ENCODE data around the gene SORCS1. TPM values are rescaled to one million over a fixed set of nuclear protein-coding genes. Genes with fewer than 3 reads are reported as not detected.

SORCS1 gene
- total RNA-seq, 2 donors from 2014 or later, result not detected

DNA sequence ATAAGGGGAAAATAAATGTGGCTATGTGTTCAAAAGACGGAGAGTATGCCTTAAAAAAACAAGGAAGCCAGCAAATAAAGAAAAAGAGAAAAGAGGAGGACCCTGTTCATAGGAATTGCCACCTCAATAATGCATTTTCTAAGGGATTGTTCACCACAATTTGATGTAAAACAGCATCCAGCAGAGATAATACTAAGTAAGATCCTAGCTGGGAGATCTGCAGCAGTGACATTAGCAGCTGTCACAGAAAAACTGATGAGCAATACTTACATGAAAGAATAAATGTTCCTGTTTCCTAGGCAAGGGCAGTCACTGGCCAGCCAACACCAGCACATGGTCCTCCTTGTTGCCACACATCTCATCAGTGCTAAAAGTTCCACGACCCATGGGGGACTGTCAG is 391.5 kb downstream of the SORCS1 start:
- no peak overlapping the region for H3K27ac Mint-ChIP-seq
- H3K9me3 Mint-ChIP-seq, result no peaks in the 10 kb centered on the region
- no peaks in the 10 kb centered on the region for H3K4me1 Mint-ChIP-seq (ENCODE audit: low read depth)
- no peaks in the 10 kb centered on the region for H3K27me3 Mint-ChIP-seq (ENCODE audit: low read depth)
- DNase-seq (no peak), ATAC-seq (replicated peaks in 1 of 2) (no peak)
- no peak overlapping the region for H3K4me3 Mint-ChIP-seq
- no peaks in the 10 kb centered on the region for H3K36me3 Mint-ChIP-seq (ENCODE audit: insufficient read depth in 2 of 2)

DNA sequence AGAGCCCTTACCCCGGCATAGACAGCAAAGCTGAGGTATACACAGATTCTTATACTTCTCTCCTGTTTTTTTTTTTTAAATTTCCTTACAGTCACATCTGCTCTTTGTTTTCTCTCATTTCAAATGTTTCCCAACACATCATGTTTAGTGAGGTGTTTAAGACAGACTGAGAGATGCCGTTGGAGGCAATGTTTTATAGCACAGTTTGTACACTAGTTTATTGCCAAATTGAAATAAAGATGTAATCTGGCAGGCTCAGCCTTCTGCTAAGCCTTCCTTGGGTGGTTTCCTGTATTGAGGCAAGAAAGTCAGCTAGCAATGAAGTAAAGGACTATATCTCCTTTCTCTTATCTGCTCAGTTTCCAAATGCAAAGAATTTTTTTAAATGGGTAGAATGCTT is 393.4 kb downstream of the SORCS1 start:
- H3K27me3 Mint-ChIP-seq (ENCODE audit: low read depth), result no peaks in the 10 kb centered on the region
- H3K36me3 Mint-ChIP-seq (ENCODE audit: insufficient read depth in 2 of 2), result no peaks in the 10 kb centered on the region
- ATAC-seq (replicated peaks in 1 of 2) (no peak), DNase-seq (no peak)
- no peaks in the 10 kb centered on the region for H3K4me1 Mint-ChIP-seq (ENCODE audit: low read depth)
- H3K9me3 Mint-ChIP-seq, result peaks cover under 1 to 2% of the 10 kb centered on the region in 2 donors
- H3K27ac Mint-ChIP-seq, result no peak overlapping the region
- no peak overlapping the region for H3K4me3 Mint-ChIP-seq

GRCh38 chr10:106768204-106768603 is 396.3 kb downstream of the SORCS1 start:
- Mint-ChIP-seq H3K4me1 (ENCODE audit: low read depth) (no peaks in the 10 kb centered on the region), H3K36me3 (ENCODE audit: insufficient read depth in 2 of 2) (no peaks in the 10 kb centered on the region), H3K4me3 (no peak overlapping the region), H3K27ac (no peak overlapping the region), H3K27me3 (ENCODE audit: low read depth) (no peaks in the 10 kb centered on the region), H3K9me3 (peaks cover 2 to 3% of the 10 kb centered on the region in 2 donors)
- no peak for DNase-seq
- no peak for ATAC-seq (replicated peaks in 1 of 2)

DNA sequence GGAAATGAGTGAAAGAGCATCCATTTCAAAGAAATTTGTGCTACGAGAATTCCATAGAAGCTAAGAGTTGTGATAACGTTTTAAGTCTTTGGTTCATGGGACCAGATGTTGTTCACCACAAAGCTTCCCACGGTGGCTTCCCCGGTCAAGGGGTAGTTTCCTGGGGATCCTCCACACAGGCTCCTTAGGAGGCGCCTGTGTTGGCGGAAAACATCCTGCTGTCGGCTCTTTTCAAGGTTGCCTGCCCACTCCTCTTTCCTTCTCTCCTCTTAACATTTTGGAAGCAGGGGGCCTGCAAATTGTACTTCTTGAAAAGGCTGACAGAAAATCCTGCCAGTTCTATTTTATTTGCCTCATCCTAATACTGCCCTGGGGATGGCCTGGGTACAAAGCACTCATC is 398.6 kb downstream of the SORCS1 start:
- no peak overlapping the region for H3K4me3 Mint-ChIP-seq
- ATAC-seq (replicated peaks in 1 of 2) (no peak), DNase-seq (no peak)
- H3K4me1 Mint-ChIP-seq (ENCODE audit: low read depth), result no peaks in the 10 kb centered on the region
- H3K9me3 Mint-ChIP-seq, result peaks cover 2 to 3% of the 10 kb centered on the region in 2 donors
- no peak overlapping the region for H3K27ac Mint-ChIP-seq
- no peaks in the 10 kb centered on the region for H3K36me3 Mint-ChIP-seq (ENCODE audit: insufficient read depth in 2 of 2)
- H3K27me3 Mint-ChIP-seq (ENCODE audit: low read depth), result no peaks in the 10 kb centered on the region

DNA sequence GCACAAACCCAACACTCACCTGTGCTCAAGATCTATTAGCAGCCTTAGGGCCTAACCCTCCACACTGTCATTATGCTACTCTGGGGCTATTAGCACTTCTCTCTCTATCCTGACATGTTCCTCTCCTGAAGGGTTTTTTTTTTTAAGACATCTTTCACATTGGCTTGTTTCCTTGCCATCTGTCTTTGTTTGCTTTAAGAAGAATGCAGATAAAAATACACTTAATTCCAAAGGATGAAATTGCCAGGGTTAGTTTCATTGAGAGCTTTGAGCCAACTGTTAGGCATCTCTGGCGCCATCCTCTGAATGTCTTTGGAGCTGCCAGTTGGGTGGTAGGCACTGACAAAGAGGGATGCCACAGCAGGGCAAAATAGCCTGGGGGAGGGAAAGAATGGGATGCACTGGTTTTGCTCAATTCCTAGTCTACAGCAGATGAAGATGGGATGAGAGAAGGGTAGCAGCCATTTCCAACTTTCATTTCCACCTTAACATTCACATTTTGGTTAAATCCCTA is 399.2 kb downstream of the SORCS1 start:
- H3K9me3 Mint-ChIP-seq, result peaks cover 2 to 3% of the 10 kb centered on the region in 2 donors
- no peaks in the 10 kb centered on the region for H3K4me1 Mint-ChIP-seq (ENCODE audit: low read depth)
- ATAC-seq (replicated peaks in 1 of 2), result no peak
- no peaks in the 10 kb centered on the region for H3K36me3 Mint-ChIP-seq (ENCODE audit: insufficient read depth in 2 of 2)
- DNase-seq, result no peak
- H3K27me3 Mint-ChIP-seq (ENCODE audit: low read depth), result no peaks in the 10 kb centered on the region
- no peak overlapping the region for H3K27ac Mint-ChIP-seq
- no peak overlapping the region for H3K4me3 Mint-ChIP-seq

GRCh38 chr10:106764360-106764759 is 400.1 kb downstream of the SORCS1 start:
- H3K4me1 Mint-ChIP-seq (ENCODE audit: low read depth), result no peaks in the 10 kb centered on the region
- H3K4me3 Mint-ChIP-seq, result no peak overlapping the region

GRCh38 chr10:106761906-106762305 is 402.6 kb downstream of the SORCS1 start:
- no peak for DNase-seq
- Mint-ChIP-seq H3K36me3 (ENCODE audit: insufficient read depth in 2 of 2) (no peaks in the 10 kb centered on the region), H3K27ac (no peak overlapping the region), H3K9me3 (peaks cover 2 to 5% of the 10 kb centered on the region in 2 donors), H3K4me3 (no peak overlapping the region), H3K4me1 (ENCODE audit: low read depth) (no peaks in the 10 kb centered on the region), H3K27me3 (ENCODE audit: low read depth) (no peaks in the 10 kb centered on the region)
- no peak for ATAC-seq (replicated peaks in 1 of 2)

More at GRCh38 chr10:106764360-106764759, 400.1 kb downstream of the SORCS1 start:
- DNase-seq (no peak), ATAC-seq (replicated peaks in 1 of 2) (no peak)
- Mint-ChIP-seq H3K27ac (no peak overlapping the region), H3K9me3 (peaks cover 2 to 3% of the 10 kb centered on the region in 2 donors), H3K27me3 (ENCODE audit: low read depth) (no peaks in the 10 kb centered on the region), H3K36me3 (ENCODE audit: insufficient read depth in 2 of 2) (no peaks in the 10 kb centered on the region)

GRCh38 chr10:106757521-106757920 is 407.0 kb downstream of the SORCS1 start:
- Mint-ChIP-seq H3K36me3 (ENCODE audit: insufficient read depth in 2 of 2) (no peaks in the 10 kb centered on the region), H3K9me3 (peaks cover 4 to 6% of the 10 kb centered on the region in 2 donors), H3K27ac (no peak overlapping the region), H3K4me3 (no peak overlapping the region), H3K4me1 (ENCODE audit: low read depth) (no peaks in the 10 kb centered on the region), H3K27me3 (ENCODE audit: low read depth) (no peaks in the 10 kb centered on the region)
- ATAC-seq (replicated peaks in 1 of 2), result no peak
- no peak for DNase-seq

- ATAC-seq (replicated peaks in 1 of 2) (no peak), DNase-seq (no peak)
- peaks cover 0 to 1% of the 10 kb centered on the region in 2 donors for H3K36me3 Mint-ChIP-seq (ENCODE audit: insufficient read depth in 2 of 2)
- peaks cover 5 to 9% of the 10 kb centered on the region in 2 donors for H3K9me3 Mint-ChIP-seq
- no peak overlapping the region for H3K27ac Mint-ChIP-seq
- H3K27me3 Mint-ChIP-seq (ENCODE audit: low read depth), result no peaks in the 10 kb centered on the region
- H3K4me3 Mint-ChIP-seq, result no peak overlapping the region
- no peaks in the 10 kb centered on the region for H3K4me1 Mint-ChIP-seq (ENCODE audit: low read depth)
These were observed 413.4 kb downstream of the SORCS1 start for GRCh38 chr10:106751091-106751490.

GRCh38 chr10:106746868-106747267 is 417.6 kb downstream of the SORCS1 start:
- H3K9me3 Mint-ChIP-seq, result peaks cover 2% of the 10 kb centered on the region in 2 donors
- H3K36me3 Mint-ChIP-seq (ENCODE audit: insufficient read depth in 2 of 2), result peaks cover 0 to 1% of the 10 kb centered on the region in 2 donors
- no peak overlapping the region for H3K27ac Mint-ChIP-seq
- H3K4me3 Mint-ChIP-seq, result no peak overlapping the region
- H3K4me1 Mint-ChIP-seq (ENCODE audit: low read depth), result no peaks in the 10 kb centered on the region
- DNase-seq (no peak), ATAC-seq (replicated peaks in 1 of 2) (no peak)
- no peaks in the 10 kb centered on the region for H3K27me3 Mint-ChIP-seq (ENCODE audit: low read depth)

DNA sequence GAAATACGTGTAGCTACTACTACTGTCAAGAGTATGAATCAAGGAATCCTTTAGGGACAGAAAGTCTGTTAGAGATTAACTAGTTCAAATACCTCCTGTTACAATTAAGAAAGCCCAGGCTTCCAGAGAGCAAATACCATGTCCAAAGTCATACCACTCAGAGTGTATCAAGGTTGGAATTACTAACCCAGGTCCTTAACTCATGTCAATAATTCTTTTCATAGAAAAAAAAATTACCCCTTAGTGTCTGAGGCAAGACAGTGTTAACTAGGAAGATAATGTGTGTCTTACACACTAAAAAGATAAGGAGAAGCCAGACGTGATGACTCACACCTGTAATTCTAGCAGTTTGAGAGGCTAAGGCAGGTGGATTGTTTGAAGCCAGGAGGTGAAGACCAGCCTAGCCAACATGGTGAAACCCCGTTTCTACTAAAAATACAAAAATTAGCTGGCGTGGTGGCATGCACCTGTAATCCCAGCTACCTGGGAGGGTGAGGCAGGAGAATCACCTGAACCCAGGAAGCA is 423.4 kb downstream of the SORCS1 start:
- no peaks in the 10 kb centered on the region for H3K27me3 Mint-ChIP-seq (ENCODE audit: low read depth)
- H3K4me1 Mint-ChIP-seq (ENCODE audit: low read depth), result no peaks in the 10 kb centered on the region
- no peak for DNase-seq
- no peak overlapping the region for H3K27ac Mint-ChIP-seq
- no peak overlapping the region for H3K4me3 Mint-ChIP-seq
- H3K36me3 Mint-ChIP-seq (ENCODE audit: insufficient read depth in 2 of 2), result peaks cover 0 to 2% of the 10 kb centered on the region in 2 donors
- peaks cover 0 to 4% of the 10 kb centered on the region in 2 donors for H3K9me3 Mint-ChIP-seq
- no peak for ATAC-seq (replicated peaks in 1 of 2)

- no peak overlapping the region for H3K27ac Mint-ChIP-seq
- no peaks in the 10 kb centered on the region for H3K27me3 Mint-ChIP-seq (ENCODE audit: low read depth)
- H3K4me1 Mint-ChIP-seq (ENCODE audit: low read depth), result no peaks in the 10 kb centered on the region
- peaks cover 0 to 2% of the 10 kb centered on the region in 2 donors for H3K36me3 Mint-ChIP-seq (ENCODE audit: insufficient read depth in 2 of 2)
- no peak for DNase-seq
- H3K4me3 Mint-ChIP-seq, result no peak overlapping the region
- no peak for ATAC-seq (replicated peaks in 1 of 2)
- peaks cover 0 to 4% of the 10 kb centered on the region in 2 donors for H3K9me3 Mint-ChIP-seq
These were observed 424.4 kb downstream of the SORCS1 start for GRCh38 chr10:106740071-106740470.

GRCh38 chr10:106734220-106734619 is 430.3 kb downstream of the SORCS1 start:
- ATAC-seq (replicated peaks in 1 of 2), result no peak
- Mint-ChIP-seq H3K36me3 (ENCODE audit: insufficient read depth in 2 of 2) (peaks cover 0 to 2% of the 10 kb centered on the region in 2 donors), H3K27ac (no peak overlapping the region), H3K27me3 (ENCODE audit: low read depth) (no peaks in the 10 kb centered on the region), H3K4me3 (no peak overlapping the region), H3K9me3 (peaks cover 2 to 8% of the 10 kb centered on the region in 2 donors), H3K4me1 (ENCODE audit: low read depth) (no peaks in the 10 kb centered on the region)
- no peak for DNase-seq

DNA sequence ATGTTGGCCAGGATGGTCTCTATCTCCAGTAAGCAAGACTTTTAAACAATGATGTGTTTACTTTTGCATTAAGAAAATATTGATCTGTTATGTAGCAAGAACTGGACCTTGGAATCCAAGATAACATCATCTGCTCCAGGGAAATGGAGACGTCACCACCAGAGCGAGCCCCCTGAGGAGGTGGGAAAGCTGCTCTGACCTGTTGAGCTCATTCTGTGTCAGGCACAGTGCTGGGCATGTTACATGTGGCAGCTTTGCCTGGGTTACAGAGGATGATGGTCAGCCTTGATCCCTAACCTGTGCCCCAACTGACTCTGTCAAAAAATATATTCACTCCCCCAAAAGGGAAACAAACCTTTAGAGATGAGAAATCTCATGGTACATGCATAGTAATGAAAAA is 436.3 kb downstream of the SORCS1 start:
- Mint-ChIP-seq H3K27me3 (ENCODE audit: low read depth) (no peaks in the 10 kb centered on the region), H3K36me3 (ENCODE audit: insufficient read depth in 2 of 2) (peaks cover 0 to 1% of the 10 kb centered on the region in 2 donors), H3K9me3 (peaks cover 2 to 4% of the 10 kb centered on the region in 2 donors), H3K27ac (no peak overlapping the region), H3K4me1 (ENCODE audit: low read depth) (no peaks in the 10 kb centered on the region), H3K4me3 (no peak overlapping the region)
- ATAC-seq (replicated peaks in 1 of 2), result no peak
- DNase-seq, result no peak
